Type B pancreatic cell (in vitro differentiated cells): ENCODE data around the gene C4orf50. TPM values are rescaled to one million over a fixed set of nuclear protein-coding genes. Genes with fewer than 3 reads are reported as not detected.

Experiments
- DNase-seq: peaks from one replicate; pipeline ENCODE4 v3.0.0; 2021; ENCODE audit warnings: mixed read lengths; ENCODE audit not compliant: unreplicated experiment; ENCODE audit errors: extremely low spot score
- H3K27ac Mint-ChIP-seq: 2 replicates; pipeline ENCODE4 v1.8.0; 2021; ENCODE audit warnings: mild to moderate bottlenecking, mixed read lengths
- H3K27me3 Mint-ChIP-seq: 2 replicates; pipeline ENCODE4 v1.8.0; 2021; ENCODE audit warnings: mixed read lengths
- H3K36me3 Mint-ChIP-seq: 2 replicates; pipeline ENCODE4 v1.8.0; 2021; ENCODE audit warnings: mixed read lengths
- H3K4me1 Mint-ChIP-seq: one replicate; pipeline ENCODE4 v1.8.0; 2021; ENCODE audit warnings: mixed read lengths; ENCODE audit not compliant: unreplicated experiment
- H3K4me3 Mint-ChIP-seq: 2 replicates; pipeline ENCODE4 v1.8.0; 2021; ENCODE audit warnings: mild to moderate bottlenecking, mixed read lengths
- H3K9me3 Mint-ChIP-seq: 2 replicates; pipeline ENCODE4 v1.8.0; 2021; ENCODE audit warnings: mixed read lengths
- total RNA-seq: library from RNA; stranded (reverse); gene quantifications from 2 replicates; pipeline ENCODE4 v1.2.1, GENCODE V29; 2021; ENCODE audit warnings: low replicate concordance
- TF ChIP-seq, protein P1 (sequence below): fragments of 200-600 bp; sonication (generic); conservative IDR thresholded peaks from 2 replicates; pipeline ENCODE4 v1.5.0; 2021; ENCODE audit warnings: antibody characterized with exemption, mild to moderate bottlenecking

C4orf50 gene
- total RNA-seq, 1 donor from 2014 or later = 0.19 TPM

DNA sequence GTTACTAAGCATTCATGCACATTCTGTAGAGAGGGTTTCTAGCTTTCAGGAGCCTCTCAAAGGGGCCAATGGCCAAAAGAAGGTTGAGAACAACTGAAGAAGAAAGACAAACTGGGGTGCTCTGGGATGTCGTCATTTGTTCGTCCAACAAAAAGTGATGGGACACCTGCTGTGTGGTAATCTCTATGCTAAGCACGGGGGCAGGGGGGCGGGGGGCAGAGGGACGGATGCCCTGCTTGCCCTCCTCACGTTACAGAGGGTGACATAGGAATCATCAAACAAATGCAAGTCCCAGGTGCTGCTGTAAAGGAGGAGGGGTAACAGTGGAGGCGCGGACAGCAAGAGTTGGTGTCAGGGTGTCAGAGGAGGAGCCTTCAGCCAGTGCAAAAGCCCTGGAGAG is 112.5 kb downstream of the C4orf50 start:
- TF ChIP-seq, protein P1, sequence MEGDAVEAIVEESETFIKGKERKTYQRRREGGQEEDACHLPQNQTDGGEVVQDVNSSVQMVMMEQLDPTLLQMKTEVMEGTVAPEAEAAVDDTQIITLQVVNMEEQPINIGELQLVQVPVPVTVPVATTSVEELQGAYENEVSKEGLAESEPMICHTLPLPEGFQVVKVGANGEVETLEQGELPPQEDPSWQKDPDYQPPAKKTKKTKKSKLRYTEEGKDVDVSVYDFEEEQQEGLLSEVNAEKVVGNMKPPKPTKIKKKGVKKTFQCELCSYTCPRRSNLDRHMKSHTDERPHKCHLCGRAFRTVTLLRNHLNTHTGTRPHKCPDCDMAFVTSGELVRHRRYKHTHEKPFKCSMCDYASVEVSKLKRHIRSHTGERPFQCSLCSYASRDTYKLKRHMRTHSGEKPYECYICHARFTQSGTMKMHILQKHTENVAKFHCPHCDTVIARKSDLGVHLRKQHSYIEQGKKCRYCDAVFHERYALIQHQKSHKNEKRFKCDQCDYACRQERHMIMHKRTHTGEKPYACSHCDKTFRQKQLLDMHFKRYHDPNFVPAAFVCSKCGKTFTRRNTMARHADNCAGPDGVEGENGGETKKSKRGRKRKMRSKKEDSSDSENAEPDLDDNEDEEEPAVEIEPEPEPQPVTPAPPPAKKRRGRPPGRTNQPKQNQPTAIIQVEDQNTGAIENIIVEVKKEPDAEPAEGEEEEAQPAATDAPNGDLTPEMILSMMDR = no peak
- no peak overlapping the region for H3K4me3 Mint-ChIP-seq
- peaks cover 85% of the 10 kb centered on the region for H3K27me3 Mint-ChIP-seq
- H3K9me3 Mint-ChIP-seq = peaks cover 5% of the 10 kb centered on the region
- H3K4me1 Mint-ChIP-seq = no peaks in the 10 kb centered on the region
- no peak overlapping the region for H3K27ac Mint-ChIP-seq
- H3K36me3 Mint-ChIP-seq = no peaks in the 10 kb centered on the region
- DNase-seq = no peak

DNA sequence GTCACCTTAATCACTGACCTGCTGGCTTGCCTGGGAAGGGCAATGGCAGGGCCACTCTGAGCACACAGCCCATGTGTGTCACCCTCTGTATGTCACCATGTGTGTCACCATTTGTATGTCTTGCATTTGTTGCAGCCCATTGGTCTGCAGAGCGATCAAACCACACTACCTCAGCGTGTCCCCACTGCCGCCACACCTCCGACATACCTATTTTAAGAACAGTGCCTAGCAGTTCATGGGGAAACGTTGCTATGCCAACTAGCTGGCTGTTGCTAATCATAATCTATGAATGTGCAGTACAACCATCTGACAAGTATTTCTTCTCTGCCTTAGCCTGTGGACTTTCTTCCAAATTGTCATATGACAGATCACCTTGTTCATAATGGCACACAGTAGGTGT is 117.4 kb downstream of the C4orf50 start:
- DNase-seq = no peak
- peaks cover 96% of the 10 kb centered on the region for H3K27me3 Mint-ChIP-seq
- TF ChIP-seq, protein P1 = no peak
- H3K27ac Mint-ChIP-seq = no peak overlapping the region
- no peaks in the 10 kb centered on the region for H3K4me1 Mint-ChIP-seq
- no peaks in the 10 kb centered on the region for H3K36me3 Mint-ChIP-seq
- H3K9me3 Mint-ChIP-seq = peaks cover 5% of the 10 kb centered on the region
- no peak overlapping the region for H3K4me3 Mint-ChIP-seq

DNA sequence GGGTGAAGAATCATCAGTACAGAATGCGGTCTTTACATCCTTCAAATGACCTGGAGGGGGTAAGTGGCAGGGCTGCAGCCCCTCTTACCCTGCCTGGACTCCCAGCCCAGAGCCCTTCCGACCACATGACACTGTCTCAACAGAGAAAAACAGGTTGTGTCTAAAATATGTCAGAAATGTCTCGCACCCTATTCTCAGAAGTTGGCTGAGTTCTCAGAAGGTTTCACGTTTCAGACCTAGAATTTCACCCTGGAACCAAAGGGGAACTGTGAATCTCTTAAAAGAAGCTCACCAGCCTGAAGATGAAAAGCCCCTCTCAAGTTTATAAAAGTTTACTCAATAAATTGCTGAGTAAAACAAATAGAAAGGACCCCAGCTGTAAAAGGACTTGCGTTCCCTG is 118.3 kb downstream of the C4orf50 start:
- Mint-ChIP-seq H3K4me1 (no peaks in the 10 kb centered on the region), H3K27ac (no peak overlapping the region), H3K27me3 (peaks cover 96% of the 10 kb centered on the region), H3K9me3 (peaks cover 5% of the 10 kb centered on the region), H3K36me3 (no peaks in the 10 kb centered on the region), H3K4me3 (no peak overlapping the region)
- DNase-seq = no peak
- TF ChIP-seq, protein P1 = no peak

DNA sequence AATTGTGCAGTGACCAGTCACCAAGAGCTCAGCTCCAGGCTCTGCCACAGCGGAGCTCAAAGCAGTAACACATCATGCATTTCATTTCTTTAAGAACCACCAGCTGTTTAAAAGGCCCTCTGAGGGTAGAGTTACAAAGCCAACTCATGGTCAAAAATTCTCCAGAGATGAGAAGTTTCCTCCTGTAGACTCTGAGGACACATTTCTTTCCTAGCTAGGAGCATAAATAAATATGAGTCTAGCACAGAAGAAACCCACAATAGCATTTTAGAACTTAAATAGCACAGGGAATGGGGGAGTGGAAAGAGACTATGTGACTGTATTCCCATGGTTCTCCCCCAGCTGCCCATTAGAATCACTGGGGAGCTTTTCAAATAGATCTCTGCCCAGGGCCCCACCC is 118.8 kb downstream of the C4orf50 start:
- Mint-ChIP-seq H3K9me3 (peaks cover 5% of the 10 kb centered on the region), H3K4me1 (no peaks in the 10 kb centered on the region), H3K27me3 (peaks cover 96% of the 10 kb centered on the region), H3K36me3 (no peaks in the 10 kb centered on the region), H3K4me3 (no peak overlapping the region), H3K27ac (no peak overlapping the region)
- DNase-seq = no peak
- TF ChIP-seq, protein P1 = no peak

DNA sequence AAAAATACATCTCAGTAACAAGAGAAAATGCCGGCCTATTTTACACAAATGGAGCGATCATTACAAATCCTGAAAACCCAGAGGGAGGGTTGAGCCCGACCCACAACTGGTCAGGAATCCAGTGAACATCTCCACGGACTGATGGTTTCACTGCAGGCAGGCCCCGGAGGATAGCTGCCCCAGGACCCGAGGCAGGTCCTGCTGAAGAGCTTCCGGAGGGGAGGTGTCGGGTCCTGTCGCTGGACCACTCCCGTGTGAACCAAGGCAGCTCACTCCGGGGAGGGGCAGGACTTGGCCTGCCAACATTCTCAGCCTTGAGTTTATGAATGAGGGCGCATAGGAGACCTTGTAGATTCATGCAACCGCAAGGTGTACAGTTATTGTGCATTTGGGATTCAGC is 120.6 kb downstream of the C4orf50 start:
- Mint-ChIP-seq H3K27ac (no peak overlapping the region), H3K4me3 (no peak overlapping the region), H3K36me3 (no peaks in the 10 kb centered on the region), H3K27me3 (peaks cover 94% of the 10 kb centered on the region), H3K4me1 (no peaks in the 10 kb centered on the region), H3K9me3 (peaks cover 5% of the 10 kb centered on the region)
- TF ChIP-seq, protein P1 = no peak
- no peak for DNase-seq

DNA sequence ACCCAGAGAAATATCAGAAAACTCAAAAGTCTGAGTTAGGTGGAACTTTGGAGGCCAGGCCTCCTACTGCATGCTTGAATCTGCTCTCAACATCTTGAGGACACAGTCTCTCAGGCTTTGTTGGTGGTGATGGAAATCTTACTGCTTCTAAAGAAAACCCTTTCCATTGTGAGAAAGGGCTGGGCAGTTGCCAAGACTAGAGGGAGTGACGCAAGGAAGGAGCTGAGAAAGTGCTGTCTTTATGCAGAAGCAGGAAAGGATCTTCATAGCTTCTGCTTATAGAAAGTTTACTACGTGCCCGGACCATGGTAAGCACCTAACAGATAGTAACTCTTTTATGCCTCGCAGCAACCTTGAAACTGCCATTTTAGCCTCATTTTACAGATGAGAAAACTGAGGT is 122.9 kb downstream of the C4orf50 start:
- peaks cover 5% of the 10 kb centered on the region for H3K9me3 Mint-ChIP-seq
- H3K27me3 Mint-ChIP-seq = peaks cover 91% of the 10 kb centered on the region
- TF ChIP-seq, protein P1 = no peak
- no peak for DNase-seq
- H3K4me1 Mint-ChIP-seq = no peaks in the 10 kb centered on the region
- H3K27ac Mint-ChIP-seq = no peak overlapping the region
- H3K36me3 Mint-ChIP-seq = no peaks in the 10 kb centered on the region
- H3K4me3 Mint-ChIP-seq = no peak overlapping the region
